Neural cell (in vitro differentiated cells): ENCODE results near the gene FOXF1.

Source experiments
- EP300 ChIP-seq: fragments of 450-650 bp; conservative IDR thresholded peaks from 2 replicates; pipeline ENCODE4 v1.6.1; 2014; ENCODE audit warnings: antibody characterized with exemption, mild to moderate bottlenecking, moderate library complexity; ENCODE audit not compliant: poor library complexity, severe bottlenecking
- TF ChIP-seq, protein P1 (sequence below): fragments of 450-650 bp; IDR thresholded peaks from 2 replicates; pipeline ENCODE4 v1.5.1; 2014; ENCODE audit warnings: antibody characterized with exemption, mild to moderate bottlenecking, moderate library complexity; ENCODE audit not compliant: poor library complexity, severe bottlenecking

DNA sequence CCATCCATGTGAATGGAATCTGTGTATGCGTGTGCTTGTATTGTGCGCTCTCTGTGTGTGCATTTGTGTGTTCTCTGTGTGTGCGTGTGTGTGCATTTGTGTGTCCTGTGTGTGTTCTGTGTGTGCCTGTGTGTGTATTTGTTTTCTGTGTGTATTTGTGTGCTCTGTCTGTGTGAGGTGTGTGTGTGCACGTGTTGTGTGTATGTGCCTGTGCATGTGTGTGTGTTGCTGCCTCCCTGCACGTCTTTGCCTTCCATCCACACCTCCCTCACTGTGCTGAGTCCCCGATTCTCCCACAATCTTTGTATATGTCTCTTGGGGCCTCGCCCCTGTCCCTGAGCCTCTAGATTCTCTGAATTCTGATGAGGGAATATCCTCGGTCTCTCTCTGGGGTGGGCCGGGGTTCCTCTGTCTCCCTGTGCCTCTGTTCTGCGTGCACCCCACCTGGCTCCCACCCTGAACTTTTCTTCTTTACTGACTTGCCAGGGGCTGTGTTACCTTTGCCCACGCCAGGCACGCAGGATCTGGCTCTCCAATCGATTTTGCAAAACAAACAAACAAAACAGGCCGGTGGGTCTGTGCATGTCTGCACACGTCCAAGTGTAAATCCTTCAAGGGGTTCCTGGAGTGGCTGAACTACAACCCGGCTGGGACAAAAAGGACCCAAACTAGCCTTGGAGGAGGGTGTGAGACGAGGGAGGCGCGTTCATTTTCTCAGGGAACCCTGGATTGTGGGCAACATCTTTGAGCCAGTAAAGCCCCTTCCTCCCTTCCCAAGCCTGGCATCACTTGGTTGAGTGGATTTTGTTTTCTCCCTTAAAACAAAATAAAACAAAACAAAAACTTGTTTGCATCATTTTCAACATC, 8.1 kb upstream of the FOXF1 start:
- TF ChIP-seq EP300 = no peak
- TF ChIP-seq, protein P1, sequence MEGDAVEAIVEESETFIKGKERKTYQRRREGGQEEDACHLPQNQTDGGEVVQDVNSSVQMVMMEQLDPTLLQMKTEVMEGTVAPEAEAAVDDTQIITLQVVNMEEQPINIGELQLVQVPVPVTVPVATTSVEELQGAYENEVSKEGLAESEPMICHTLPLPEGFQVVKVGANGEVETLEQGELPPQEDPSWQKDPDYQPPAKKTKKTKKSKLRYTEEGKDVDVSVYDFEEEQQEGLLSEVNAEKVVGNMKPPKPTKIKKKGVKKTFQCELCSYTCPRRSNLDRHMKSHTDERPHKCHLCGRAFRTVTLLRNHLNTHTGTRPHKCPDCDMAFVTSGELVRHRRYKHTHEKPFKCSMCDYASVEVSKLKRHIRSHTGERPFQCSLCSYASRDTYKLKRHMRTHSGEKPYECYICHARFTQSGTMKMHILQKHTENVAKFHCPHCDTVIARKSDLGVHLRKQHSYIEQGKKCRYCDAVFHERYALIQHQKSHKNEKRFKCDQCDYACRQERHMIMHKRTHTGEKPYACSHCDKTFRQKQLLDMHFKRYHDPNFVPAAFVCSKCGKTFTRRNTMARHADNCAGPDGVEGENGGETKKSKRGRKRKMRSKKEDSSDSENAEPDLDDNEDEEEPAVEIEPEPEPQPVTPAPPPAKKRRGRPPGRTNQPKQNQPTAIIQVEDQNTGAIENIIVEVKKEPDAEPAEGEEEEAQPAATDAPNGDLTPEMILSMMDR = no peak
